AG09309 (cell line): ENCODE results near the gene CCDC69.

Experiments used
- DNase-seq: peaks from one replicate; pipeline ENCODE4 v3.0.0-alpha.2; 2010; ENCODE audit warnings: low read depth
- H3K4me3 ChIP-seq: 2 replicates; pipeline ENCODE4 v1.5.1; 2011; ENCODE audit warnings: mild to moderate bottlenecking, low read depth, low read length, moderate library complexity; ENCODE audit not compliant: control insufficient read depth
- TF ChIP-seq, protein P1 (sequence below): IDR thresholded peaks from 2 replicates; pipeline ENCODE4 v1.5.1; 2011; ENCODE audit warnings: mild to moderate bottlenecking, low read depth, low read length, inconsistent platforms; ENCODE audit not compliant: insufficient read depth, control insufficient read depth; ENCODE audit errors: missing control alignments

The CCDC69 gene

DNA sequence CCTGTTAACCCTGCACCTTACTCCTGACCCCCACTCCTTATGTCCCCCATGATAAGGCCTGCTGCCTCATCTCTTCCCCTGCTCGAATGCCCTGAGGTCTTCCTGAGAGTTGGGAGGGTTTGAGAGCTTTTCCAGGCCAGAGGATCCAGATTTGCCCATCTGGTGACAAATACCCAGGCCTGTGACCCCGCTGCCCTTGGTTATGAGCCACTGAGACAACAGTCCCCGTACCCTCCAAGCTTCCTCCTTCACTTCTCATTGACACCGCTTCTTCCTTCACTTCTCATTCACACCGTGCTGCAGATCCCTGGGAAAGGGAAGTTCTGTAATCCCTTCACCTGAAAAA, 29.7 kb upstream of the CCDC69 start:
- H3K4me3 ChIP-seq, result peak overlapping the region; percentile 77
- DNase-seq, result no peak
- TF ChIP-seq, protein P1, sequence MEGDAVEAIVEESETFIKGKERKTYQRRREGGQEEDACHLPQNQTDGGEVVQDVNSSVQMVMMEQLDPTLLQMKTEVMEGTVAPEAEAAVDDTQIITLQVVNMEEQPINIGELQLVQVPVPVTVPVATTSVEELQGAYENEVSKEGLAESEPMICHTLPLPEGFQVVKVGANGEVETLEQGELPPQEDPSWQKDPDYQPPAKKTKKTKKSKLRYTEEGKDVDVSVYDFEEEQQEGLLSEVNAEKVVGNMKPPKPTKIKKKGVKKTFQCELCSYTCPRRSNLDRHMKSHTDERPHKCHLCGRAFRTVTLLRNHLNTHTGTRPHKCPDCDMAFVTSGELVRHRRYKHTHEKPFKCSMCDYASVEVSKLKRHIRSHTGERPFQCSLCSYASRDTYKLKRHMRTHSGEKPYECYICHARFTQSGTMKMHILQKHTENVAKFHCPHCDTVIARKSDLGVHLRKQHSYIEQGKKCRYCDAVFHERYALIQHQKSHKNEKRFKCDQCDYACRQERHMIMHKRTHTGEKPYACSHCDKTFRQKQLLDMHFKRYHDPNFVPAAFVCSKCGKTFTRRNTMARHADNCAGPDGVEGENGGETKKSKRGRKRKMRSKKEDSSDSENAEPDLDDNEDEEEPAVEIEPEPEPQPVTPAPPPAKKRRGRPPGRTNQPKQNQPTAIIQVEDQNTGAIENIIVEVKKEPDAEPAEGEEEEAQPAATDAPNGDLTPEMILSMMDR, result no peak

DNA sequence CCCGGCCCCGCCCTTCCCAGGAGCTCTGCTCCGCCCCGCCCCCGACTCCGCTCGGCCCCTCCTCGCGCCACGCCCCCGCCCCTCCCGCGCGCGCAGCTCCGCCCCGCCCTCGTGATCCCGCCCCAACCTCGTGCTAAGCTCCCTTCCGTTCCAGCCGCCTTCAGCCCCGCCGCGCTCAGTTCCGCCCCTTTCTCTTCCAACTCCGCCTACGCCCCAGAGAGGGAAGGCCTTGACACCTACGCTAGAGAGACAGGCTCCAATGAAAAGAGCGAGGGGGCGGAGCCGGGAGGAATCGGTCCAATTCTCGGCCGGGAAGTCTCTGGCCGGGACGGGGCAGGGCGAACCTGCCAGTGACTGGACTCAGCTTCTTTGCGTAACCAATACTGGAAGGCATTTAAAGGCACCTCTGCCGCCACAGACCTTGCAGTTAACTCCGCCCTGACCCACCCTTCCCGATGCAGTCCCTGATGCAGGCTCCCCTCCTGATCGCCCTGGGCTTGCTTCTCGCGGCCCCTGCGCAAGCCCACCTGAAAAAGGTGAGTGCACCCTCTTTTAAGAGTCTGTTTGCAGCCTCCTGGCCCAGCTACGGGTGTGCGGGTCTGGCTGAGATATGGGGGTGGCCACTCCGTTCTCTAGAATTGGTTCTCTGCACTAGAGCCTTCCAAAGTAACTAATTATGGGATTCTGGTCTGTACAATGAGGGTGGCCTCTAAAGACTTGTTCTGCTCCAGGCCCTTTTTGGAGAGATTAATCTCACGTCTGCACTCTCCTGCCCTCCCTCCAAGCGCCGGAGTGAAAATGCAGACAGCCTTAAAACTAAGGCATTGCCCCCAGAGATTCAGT, 29.1 kb upstream of the CCDC69 start, which contains the start of gene GM2A:
Gene GM2A (plus strand): TSS at position 424 of the 843 bp plus-strand sequence. CDS start 32 bp downstream, at position 456.
- TF ChIP-seq, protein P1, result no peak
- H3K4me3 ChIP-seq, result peak within 1 kb of the TSS; percentile 77
- peak; percentile 96 for DNase-seq

DNA sequence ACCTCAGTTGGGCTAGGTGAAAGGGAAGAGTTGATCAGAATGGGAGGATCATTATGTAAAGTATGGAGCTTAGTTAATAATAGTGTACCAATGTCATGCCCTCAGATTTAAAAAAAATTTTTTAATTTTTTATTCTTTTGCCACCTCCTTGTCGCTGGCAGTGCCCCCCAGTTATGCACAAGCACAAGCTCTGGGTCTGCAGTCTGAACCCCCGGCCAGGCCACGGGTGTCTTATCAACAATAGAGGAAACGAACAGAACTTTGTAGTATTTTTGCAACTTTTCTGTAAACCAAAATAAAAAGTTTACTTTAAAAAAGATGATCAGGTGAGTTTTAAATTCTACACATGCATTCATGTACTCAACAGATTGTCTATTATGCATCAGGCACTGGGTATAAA, 27.7 kb upstream of the CCDC69 start:
- H3K4me3 ChIP-seq, result no peak overlapping the region
- no peak for DNase-seq
- TF ChIP-seq, protein P1, result no peak

DNA sequence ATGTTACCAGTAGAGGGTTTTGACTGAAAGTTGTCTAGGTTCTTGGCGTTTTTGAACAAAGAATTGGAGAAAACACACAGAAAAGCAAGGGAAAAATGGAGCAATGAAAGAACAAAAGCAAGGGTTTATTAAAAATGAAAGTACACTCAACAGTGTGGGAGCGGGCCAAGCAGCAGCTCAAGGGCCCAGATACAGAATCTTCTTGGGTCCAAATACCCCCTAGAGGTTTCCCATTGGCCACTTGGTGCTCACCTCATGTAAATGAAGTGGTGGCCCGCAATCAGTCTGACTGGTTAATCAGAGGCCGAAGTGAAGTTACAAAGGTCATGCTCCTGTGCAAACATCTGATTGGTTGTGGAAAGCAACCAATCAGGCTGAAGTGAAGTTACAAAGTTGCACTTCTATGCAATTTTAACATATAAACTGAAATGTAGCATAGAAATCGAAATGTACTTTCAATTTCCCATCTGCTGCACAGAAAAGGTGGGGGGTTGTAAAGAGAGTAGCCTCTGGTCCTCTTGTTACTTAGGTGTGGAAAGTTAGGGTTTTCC, 27.2 kb upstream of the CCDC69 start:
- no peak for DNase-seq
- no peak overlapping the region for H3K4me3 ChIP-seq
- TF ChIP-seq, protein P1, result no peak

DNA sequence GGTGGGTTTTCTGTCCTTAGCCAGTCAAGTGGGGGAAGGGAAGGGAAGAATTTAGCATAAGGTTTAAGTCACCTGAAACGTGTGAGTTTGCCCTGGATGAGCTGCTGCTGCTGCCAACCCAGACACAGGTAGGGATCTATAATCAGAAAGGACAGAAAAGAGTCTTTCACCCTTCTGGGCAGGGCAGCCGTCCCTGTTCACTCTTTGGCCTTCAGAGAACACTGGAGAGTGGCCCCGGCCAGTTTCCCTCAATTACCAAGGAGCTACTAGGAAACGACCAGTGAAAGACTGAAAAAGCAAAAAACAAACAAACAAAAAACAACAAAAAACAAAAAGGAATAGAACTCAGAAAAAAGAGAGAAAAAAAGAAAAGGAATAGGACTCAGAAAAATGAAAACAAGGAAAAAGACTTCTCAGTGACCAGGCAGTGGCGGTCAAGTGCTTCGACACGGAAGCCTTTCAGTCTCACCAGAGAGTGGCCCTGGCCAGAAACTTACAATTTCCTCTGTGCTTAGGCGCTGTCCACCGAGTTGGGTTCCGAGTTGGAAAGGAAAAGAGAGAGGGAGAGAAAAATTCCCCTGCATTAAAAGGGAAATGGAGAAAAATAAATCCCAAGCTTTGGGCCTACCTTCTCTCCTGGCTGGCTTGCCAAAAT, 26.6 kb upstream of the CCDC69 start:
- no peak overlapping the region for H3K4me3 ChIP-seq

DNA sequence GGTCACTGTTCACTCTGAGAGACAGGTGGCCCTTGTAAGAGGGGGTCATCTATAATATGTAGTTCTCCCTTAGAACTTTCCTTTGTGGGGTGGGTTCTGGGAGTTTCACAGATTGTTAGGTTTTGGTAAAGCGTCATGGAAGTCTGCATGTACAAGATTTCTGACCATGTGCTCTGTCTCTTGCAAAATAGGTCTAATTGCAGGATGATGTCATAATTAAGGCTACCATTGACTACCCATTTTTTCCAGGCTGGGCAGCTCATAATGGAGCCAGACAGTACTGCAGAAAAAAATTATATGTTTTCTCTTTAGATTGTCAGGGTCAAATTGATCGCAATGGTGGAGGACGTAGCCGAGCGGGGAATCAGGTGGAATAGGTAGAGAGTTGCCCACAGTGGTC, 25.4 kb upstream of the CCDC69 start:
- TF ChIP-seq, protein P1, result no peak
- no peak for DNase-seq
- no peak overlapping the region for H3K4me3 ChIP-seq

More for the DNA sequence above, 26.6 kb upstream of the CCDC69 start:
- TF ChIP-seq, protein P1, result no peak
- no peak for DNase-seq
